Left renal cortex interstitium (tissue), 4 donors: Measurements from ENCODE around the gene GNG13. TPM values are rescaled to one million over a fixed set of nuclear protein-coding genes. Genes with fewer than 3 reads are reported as not detected.
"Not testable (repeated sequence)": the region's sequence is repeated elsewhere in the genome, so short reads cannot be mapped to it uniquely, and the experiment has no call there.

Experiments used
- DNase-seq, 4 donors: peaks; one replicate each; pipeline ENCODE4 v3.0.0-alpha.2; 2013; ENCODE audit warnings: low read depth in 4 of 4, low spot score in 2 of 4, missing footprints in 1 of 4
- polyA plus RNA-seq, 4 donors: library from polyadenylated mRNA; unstranded; fragments of 120-200 nt; gene quantifications; one replicate each; pipeline ENCODE4 v1.2.1, GENCODE V29; 2013; ENCODE audit not compliant: insufficient read length in 4 of 4

GNG13 gene
- polyA plus RNA-seq, 4 donors: 0.17 to 0.49 (median 0.27) TPM; not detected in 1

- no peak for DNase-seq
Measured at GRCh38 chr16:832652-833336, 32.3 kb upstream of the GNG13 start.

DNA sequence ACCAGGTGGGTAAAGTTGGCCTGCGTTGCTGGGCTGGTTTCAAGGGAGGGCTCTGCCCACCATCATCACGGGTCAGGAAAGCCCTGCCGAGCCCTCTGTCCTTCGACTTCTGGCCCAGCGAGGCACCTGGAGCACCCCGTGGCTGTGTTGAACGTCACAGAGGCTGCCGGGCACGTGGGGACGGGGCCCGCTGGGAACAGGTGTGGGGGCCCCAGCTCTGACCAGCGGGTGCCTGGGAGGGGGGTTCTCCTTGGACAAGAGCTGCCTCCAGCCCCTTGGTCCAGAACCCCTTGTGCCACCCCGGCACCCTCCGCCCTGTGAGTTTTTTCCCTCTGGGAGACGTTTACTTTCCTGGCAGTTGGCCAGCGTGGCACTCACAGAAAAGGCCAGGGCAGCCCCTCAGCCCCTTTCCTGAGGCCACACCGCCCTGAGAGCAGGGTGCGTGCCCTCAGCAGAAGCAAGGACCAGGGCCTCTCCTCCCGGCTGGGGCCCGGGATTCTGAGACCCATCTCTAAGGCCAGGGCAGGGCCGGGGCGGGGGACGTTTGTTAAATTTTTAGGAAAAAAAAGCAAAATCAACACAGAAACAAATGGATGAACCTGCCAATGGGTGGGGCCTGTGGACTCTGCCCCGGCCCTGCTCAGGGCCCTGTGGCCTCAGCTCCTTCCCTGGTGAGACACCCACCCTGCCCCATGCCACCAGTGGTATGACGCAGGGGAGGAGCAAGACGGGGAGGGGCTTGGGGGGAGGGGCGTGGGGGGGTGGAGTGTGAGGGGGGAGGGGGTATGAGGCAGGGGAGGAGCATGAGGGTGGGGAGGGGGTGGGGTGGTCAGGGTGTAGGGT is 31.3 kb upstream of the GNG13 start:
- DNase-seq: no peak

GRCh38 chr16:830871-831570 is 30.5 kb upstream of the GNG13 start:
- DNase-seq: no peak

DNA sequence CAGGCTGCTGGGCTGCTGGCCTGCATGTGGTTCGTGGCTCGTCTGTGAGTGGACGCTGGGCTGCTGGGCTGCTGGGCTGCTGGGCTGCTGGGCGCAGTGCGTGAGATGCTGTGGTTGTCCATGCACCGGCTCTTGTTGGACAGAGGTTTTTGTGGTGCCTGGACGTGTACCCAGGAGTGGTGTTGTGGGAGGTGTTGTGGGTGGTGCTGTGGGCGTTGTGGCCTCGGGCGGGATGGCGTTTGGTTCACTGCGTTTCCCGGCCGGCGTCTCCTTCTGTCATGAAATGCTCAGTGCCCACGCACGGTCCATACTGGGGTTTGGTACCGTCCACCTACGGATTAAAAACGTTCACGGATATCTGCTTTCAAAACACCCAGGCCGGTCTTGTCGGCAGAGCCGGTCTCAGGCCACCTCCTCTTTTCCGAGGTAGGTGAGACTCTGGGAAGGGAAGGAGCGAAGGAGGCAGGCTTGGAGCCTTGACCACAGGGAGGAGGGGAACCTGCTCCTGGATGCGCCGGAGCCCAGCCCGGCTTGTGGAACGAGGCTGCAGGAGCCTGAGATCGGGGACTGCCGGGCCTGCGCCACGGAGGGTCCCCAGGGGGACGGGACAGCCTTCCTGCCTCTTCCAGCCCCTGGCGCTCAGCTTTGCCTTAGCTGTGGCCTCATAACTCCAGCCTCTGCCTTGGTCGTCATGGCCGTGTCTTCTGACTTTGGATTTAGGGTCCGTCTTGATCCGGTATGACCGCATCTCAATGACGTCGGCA is 29.8 kb upstream of the GNG13 start:
- no peak for DNase-seq

DNA sequence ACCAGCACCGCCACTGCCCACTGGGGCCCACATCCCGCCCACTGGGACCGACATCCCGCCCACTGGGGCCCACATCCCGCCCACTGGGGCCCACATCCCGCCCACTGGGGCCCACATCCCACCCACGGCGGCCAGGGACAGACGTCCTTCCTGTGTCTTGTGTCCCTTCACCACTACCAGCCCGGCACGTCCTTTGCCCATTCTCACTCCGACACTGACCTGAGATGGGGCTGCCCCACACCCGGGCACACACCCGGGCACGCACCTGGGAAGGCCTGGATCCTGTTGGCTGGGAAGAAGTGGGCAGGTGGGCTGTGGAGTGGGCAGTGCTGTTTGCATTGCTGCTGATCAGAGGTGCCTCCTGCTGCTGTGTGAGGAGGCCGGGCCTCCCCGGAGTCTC is 28.4 kb upstream of the GNG13 start:
- DNase-seq: no peak

GRCh38 chr16:827513-827912 is 27.0 kb upstream of the GNG13 start:
- DNase-seq: no peak

DNA sequence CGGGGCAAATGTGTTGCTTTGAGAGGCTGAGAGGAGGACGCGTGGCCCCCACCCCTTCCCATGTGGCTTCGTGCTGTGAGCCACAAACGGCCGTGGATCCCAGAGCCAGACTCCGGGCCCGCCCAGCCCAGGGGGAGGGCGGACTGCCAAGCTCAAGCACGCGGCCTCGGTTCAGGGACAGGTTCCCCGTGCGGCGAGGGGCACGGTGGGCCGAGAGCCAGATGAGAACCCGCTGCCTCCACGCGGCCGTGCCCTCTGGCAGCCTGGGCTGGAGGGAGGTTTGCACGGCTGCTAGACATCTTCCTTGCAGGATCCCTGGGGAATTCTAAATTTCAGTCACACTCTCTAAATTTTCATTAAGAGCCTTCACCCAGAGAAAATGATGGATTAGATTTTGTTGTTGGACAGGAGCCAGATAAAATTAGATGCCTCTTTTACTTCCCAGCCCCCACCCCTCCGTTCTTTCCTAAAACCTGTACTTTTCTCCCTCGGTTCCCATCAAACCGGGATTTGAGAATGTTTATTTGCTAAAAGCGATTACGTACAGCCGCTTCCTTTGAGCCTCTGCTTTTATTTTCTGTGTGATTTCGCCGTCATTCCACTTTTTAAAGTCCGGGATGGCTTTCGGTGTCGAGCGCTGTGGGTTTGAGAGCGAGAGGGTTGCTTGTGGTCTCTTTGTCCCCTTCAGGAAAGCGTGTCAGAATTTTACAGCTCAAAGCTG is 25.0 kb upstream of the GNG13 start:
- no peak for DNase-seq

- no peak for DNase-seq
Measured at GRCh38 chr16:824601-825000, 24.1 kb upstream of the GNG13 start.

DNA sequence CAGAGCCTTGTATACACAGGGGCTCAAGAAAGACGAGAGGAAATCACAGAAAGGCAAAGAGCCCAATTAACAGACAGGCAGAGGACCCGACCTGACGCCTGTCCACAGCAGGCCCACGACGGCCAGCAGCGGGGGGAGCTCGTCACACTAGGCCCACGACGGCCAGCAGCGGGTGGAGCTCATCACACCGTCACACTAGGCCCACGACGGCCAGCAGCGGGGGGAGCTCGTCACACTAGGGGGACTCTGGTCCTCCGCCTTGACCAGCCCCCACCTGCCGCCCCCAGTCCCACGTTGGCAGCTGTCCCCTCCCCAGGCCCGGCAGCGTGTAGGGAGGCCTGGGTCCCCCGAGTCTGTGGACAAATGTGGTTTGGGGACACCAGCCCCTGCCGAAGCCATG is 23.7 kb upstream of the GNG13 start:
- no peak for DNase-seq

- no peak for DNase-seq
Measured at GRCh38 chr16:822909-823297, 22.4 kb upstream of the GNG13 start.

- no peak for DNase-seq
Measured at GRCh38 chr16:822174-822908, 21.8 kb upstream of the GNG13 start.

DNA sequence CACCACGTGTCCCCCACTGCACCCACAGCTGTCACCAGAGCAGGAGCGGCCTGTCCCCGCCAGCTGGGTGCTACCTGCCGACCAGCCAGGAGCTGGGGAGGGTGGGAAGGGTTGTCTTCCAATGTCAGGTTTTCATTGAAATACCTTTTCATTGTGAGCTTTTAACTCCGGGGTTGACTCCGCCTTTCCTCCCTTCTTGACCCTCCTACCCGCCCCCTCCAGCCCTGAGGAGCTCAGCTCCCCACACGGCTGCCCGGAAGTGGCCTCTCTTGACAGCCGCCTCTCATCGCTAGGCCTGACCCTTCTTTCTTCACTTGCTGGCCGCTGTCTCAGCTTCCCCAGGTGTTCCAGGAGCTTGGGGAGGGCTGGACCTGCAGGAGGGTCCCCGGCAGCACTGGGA is 21.2 kb upstream of the GNG13 start:
- no peak for DNase-seq

- no peak for DNase-seq
Measured at GRCh38 chr16:820748-821147, 20.2 kb upstream of the GNG13 start.

GRCh38 chr16:820044-820408 is 19.5 kb upstream of the GNG13 start:
- DNase-seq: not testable (repeated sequence)

DNA sequence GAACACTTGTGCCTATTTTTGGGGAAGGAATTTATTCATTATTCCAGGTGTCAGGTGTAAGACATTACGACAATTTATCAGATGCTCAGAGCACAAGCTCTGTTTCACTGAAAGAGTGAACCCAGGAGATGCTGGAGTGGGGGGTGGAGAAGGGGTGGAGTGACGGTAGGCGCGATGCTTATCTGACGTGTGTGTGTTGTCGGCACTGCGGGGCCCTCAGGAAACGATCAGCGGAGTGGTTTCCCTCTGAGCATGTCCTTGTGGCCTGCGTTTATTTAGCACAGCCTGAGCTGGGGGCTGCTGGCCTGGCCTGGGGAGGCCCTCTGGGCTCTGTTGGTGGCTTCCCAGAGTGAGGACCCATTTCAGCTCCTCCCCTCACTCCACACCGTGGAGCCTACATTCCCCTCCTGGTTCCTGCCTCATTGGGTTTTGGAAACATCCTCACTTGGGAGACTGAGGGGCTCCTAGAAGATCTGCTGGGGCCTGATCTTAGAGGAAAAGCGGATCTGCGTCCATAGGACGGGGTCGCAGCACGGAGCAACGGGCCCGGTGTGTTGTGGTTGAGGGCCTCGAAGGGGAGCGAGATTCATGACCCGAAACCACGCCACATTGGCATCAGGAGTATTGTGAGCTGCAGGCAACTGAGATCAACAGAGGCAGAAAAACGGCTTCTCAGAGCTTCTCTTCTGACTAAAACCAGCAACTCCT is 19.0 kb upstream of the GNG13 start:
- DNase-seq: no peak

GRCh38 chr16:818592-818991 is 18.1 kb upstream of the GNG13 start:
- no peak for DNase-seq

GRCh38 chr16:818132-818531 is 17.6 kb upstream of the GNG13 start:
- DNase-seq: no peak

GRCh38 chr16:817001-817906 is 16.7 kb upstream of the GNG13 start:
- no peak for DNase-seq
